Measurements from ENCODE around the gene XPC.
"Not testable (repeated sequence)": the region's sequence is repeated elsewhere in the genome, so short reads cannot be mapped to it uniquely, and the experiment has no call there.

Gene XPC

GRCh38 chr3:14124223-14124614, 54.2 kb downstream of the XPC start:
- peak; percentile 45 for DNase-seq (ENCODE audit: low read depth)

GRCh38 chr3:14123308-14124222, 54.8 kb downstream of the XPC start:
- peak overlapping the region; percentile 81 for H3K4me3 ChIP-seq (ENCODE audit: low read depth, low read length)
- 0 out of 2 replicates have a peak, but pooled peaks have one; percentile 9 for TF ChIP-seq CTCF (IDR thresholded peaks at IDR 0.05; ENCODE audit: control insufficient read depth, extremely low read depth, insufficient read depth)
- DNase-seq (ENCODE audit: low read depth), result no peak

More at GRCh38 chr3:14124223-14124614, 54.2 kb downstream of the XPC start:
- TF ChIP-seq CTCF (IDR thresholded peaks at IDR 0.05; ENCODE audit: control insufficient read depth, extremely low read depth, insufficient read depth), result no peak
- peak overlapping the region; percentile 81 for H3K4me3 ChIP-seq (ENCODE audit: low read depth, low read length)

GRCh38 chr3:14122301-14122700, 56.1 kb downstream of the XPC start:
- peak; percentile 56 for DNase-seq (ENCODE audit: low read depth)
- no peak for TF ChIP-seq CTCF (IDR thresholded peaks at IDR 0.05; ENCODE audit: control insufficient read depth, extremely low read depth, insufficient read depth)
- H3K4me3 ChIP-seq (ENCODE audit: low read depth, low read length), result no peak overlapping the region

- DNase-seq (ENCODE audit: low read depth), result no peak
- no peak for TF ChIP-seq CTCF (IDR thresholded peaks at IDR 0.05; ENCODE audit: control insufficient read depth, extremely low read depth, insufficient read depth)
- no peak overlapping the region for H3K4me3 ChIP-seq (ENCODE audit: low read depth, low read length)
Measured at GRCh38 chr3:14121859-14122258, 56.5 kb downstream of the XPC start.

- H3K4me3 ChIP-seq (ENCODE audit: low read depth, low read length); DNase-seq (ENCODE audit: low read depth): not testable (repeated sequence)
Measured at GRCh38 chr3:14120921-14121448, 57.4 kb downstream of the XPC start.

GRCh38 chr3:14120111-14120920, 58.1 kb downstream of the XPC start:
- H3K4me3 ChIP-seq (ENCODE audit: low read depth, low read length), result no peak overlapping the region
- DNase-seq (ENCODE audit: low read depth), result no peak
- TF ChIP-seq CTCF (IDR thresholded peaks at IDR 0.05; ENCODE audit: control insufficient read depth, extremely low read depth, insufficient read depth), result no peak

- no peak for DNase-seq (ENCODE audit: low read depth)
- TF ChIP-seq CTCF (IDR thresholded peaks at IDR 0.05; ENCODE audit: control insufficient read depth, extremely low read depth, insufficient read depth), result no peak
- no peak overlapping the region for H3K4me3 ChIP-seq (ENCODE audit: low read depth, low read length)
Measured at GRCh38 chr3:14119651-14120050, 58.8 kb downstream of the XPC start.

All from LNCaP clone FGC (cell line).